SK-N-SH (cell line): Measurements from ENCODE around the gene SLC35B3.

Source experiments
- CTCF ChIP-seq: fragments of 200-600 bp; sonication (generic); IDR thresholded peaks from 2 replicates; pipeline ENCODE4 v1.6.1; 2017; ENCODE audit warnings: antibody characterized with exemption, mild to moderate bottlenecking, moderate library complexity
- EP300 ChIP-seq, 2 experiments: IDR thresholded peaks; 2 replicates each; pipeline versions ENCODE4 v1.4.0 to v1.6.1; 2012; ENCODE audit warnings: borderline replicate concordance in 1 of 2, low read depth in 1 of 2, low read length in 1 of 2
- POLR2AphosphoS5 ChIP-seq: IDR thresholded peaks from 2 replicates; pipeline ENCODE4 v1.6.1; 2012; ENCODE audit warnings: low read depth, low read length
- RAD21 ChIP-seq: IDR thresholded peaks from 2 replicates; pipeline ENCODE4 v1.6.1; 2012; ENCODE audit warnings: mild to moderate bottlenecking, low read length
- RFX5 ChIP-seq: IDR thresholded peaks from 2 replicates; pipeline ENCODE4 v1.6.1; 2012; ENCODE audit warnings: mild to moderate bottlenecking, improper control_type of control experiment, low read length
- TF ChIP-seq, protein P1 (sequence below): IDR thresholded peaks from 2 replicates; pipeline ENCODE4 v1.6.1; 2012; ENCODE audit warnings: mild to moderate bottlenecking, low read depth, low read length, moderate library complexity

DNA sequence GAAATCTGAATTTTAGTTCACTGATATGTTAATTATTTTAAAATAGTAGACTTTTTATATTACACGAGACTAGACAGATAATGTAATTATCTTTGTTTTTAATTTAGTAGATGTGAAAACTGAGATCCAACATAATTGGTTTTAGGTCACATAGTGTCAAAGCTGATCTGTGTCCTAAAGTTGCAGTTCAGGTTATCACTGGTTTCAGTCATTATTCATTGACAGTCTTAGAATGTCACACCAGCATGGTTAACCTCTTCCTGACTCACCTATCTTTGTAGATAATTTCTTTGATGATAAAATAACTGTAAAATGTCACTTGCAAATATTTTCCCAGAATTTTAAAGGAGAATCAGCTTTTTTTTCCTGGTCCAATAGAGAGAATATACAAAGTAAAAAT, 48.3 kb upstream of the SLC35B3 start:
- TF ChIP-seq CTCF = no peak
- TF ChIP-seq RFX5 = no peak
- no peak for TF ChIP-seq EP300 (IDR thresholded peaks at IDR 0.05; ENCODE audit: borderline replicate concordance in 1 of 2, low read depth in 1 of 2, low read length in 1 of 2)
- no peak for TF ChIP-seq RAD21
- TF ChIP-seq, protein P1, sequence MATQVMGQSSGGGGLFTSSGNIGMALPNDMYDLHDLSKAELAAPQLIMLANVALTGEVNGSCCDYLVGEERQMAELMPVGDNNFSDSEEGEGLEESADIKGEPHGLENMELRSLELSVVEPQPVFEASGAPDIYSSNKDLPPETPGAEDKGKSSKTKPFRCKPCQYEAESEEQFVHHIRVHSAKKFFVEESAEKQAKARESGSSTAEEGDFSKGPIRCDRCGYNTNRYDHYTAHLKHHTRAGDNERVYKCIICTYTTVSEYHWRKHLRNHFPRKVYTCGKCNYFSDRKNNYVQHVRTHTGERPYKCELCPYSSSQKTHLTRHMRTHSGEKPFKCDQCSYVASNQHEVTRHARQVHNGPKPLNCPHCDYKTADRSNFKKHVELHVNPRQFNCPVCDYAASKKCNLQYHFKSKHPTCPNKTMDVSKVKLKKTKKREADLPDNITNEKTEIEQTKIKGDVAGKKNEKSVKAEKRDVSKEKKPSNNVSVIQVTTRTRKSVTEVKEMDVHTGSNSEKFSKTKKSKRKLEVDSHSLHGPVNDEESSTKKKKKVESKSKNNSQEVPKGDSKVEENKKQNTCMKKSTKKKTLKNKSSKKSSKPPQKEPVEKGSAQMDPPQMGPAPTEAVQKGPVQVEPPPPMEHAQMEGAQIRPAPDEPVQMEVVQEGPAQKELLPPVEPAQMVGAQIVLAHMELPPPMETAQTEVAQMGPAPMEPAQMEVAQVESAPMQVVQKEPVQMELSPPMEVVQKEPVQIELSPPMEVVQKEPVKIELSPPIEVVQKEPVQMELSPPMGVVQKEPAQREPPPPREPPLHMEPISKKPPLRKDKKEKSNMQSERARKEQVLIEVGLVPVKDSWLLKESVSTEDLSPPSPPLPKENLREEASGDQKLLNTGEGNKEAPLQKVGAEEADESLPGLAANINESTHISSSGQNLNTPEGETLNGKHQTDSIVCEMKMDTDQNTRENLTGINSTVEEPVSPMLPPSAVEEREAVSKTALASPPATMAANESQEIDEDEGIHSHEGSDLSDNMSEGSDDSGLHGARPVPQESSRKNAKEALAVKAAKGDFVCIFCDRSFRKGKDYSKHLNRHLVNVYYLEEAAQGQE = no peak
- no peak for TF ChIP-seq POLR2AphosphoS5
